ENCODE data around the gene KRT3.
A peak's percentile ranks its signal among the peaks of the same experiment; 100 is the strongest.

Gene KRT3

GRCh38 chr12:52760623-52761022 lies 35.3 kb downstream of the KRT3 start:
- DNase-seq (ENCODE audit: low spot score) = no peak

DNA sequence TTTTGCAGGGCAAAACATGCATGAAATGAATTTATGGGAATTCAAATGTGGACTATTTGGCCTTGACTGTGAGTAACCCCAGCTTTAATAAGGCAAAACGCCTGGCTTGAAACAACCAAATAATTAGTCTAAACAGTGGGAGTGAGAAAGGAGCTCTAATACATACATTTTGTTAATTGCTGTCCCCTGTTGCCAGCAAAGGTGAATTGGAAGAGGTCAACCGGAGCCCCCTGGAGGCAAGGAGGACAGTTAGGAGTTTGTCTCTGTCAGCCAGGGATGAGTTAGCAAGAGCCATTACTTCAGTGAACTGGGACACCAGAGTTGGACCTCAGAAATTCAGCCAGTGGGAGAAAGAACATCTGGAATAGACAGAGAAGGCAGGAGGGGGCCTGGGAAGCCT lies 36.2 kb downstream of the KRT3 start:
- DNase-seq (ENCODE audit: low spot score) = no peak

DNA sequence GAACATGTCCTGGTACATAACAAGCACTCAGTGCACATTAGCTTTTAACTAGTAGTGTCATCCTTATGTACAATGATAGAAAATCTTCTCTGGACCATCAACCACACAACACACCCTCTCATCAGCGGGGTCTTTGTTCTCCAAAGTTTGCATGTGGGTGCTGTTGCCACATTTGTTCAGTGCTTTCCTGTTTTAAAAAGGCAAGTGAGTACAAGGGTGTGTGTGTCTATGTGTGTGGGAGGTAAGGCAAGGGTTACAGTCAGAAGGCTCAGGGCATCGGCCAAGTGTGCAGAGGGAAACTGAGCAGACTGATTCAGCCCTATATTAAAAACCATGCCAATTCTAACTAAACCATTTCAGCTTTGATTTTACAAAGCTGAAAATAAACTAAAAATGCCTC lies 36.7 kb downstream of the KRT3 start:
- no peak for DNase-seq (ENCODE audit: low spot score)

DNA sequence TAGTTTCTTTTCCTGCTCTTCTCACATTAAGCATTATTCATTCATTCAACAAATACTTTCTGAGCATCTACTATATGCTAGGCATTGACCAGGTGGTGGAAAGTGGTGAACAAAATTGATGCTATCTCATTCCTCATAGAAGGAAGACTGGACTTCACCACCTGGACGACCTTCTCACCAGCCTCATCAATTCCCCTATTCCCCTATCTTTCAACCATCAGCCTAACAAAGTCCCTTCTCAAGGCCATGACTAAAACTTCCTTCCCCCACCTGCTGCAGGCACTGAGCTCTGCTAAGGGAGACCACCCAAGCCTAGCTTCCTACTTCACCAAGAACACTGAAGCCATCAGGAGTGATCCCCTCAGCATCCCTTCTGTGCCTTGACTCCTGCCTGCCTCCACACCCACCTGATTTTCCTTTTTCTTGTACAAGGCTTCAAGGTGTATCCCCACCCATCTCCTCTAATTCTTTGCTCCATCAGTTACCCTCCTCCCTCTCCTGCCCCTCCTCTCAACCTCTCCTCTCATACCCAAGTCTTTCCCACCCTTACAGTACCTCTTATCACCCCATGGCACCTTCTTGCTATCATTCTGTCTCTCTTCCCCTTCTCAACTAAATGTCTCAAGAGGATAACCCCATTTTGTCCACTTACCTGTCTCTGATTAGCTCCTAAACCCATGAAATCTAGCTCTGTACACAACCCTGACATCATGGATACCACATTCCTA lies 38.3 kb downstream of the KRT3 start:
- no peak for DNase-seq (ENCODE audit: low spot score)

- DNase-seq (ENCODE audit: low spot score) = no peak
These were observed 39.5 kb downstream of the KRT3 start for GRCh38 chr12:52756281-52756960.

GRCh38 chr12:52755533-52755932 lies 40.4 kb downstream of the KRT3 start:
- DNase-seq (ENCODE audit: low spot score) = no peak

DNA sequence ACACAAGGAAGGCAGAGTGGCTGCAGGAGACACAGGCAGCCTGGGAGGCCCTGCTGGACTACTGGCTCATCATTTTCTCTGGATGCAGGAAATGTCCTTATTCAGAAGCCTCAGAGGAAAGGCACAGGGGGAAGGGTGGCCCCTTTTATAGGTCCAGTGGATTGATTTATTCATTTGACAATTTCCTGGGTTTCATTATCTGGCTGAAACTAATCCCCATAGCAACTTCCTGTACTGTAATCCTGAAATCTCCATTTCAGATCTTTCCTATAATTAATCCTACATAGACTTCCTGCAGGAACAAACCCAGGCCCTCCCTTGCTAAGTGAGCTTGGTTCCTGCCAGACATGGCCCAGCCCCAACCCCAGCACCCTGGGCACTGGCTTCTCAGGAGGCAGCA lies 41.8 kb downstream of the KRT3 start:
- no peak for DNase-seq (ENCODE audit: low spot score)

GRCh38 chr12:52753283-52753682 lies 42.6 kb downstream of the KRT3 start:
- no peak for DNase-seq (ENCODE audit: low spot score)

DNA sequence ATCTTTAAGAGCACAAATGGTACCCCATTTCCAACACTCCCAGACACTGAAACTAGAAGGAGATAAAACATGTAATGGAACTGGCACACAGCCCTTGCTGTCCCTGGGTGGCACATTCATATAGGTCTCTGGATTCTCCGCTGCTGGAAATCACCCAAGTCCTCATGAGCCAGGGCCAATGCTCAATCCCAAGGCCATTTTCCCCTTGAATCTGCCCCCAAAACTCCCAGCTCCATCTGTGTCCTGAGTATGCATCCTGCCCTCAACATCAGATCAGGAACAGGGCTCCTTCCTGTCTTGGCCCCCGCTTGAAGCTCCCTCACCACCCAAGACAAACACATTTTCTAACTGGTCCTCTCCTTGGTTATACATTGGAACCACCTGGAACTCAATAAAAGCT lies 43.4 kb downstream of the KRT3 start:
- no peak for DNase-seq (ENCODE audit: low spot score)

DNA sequence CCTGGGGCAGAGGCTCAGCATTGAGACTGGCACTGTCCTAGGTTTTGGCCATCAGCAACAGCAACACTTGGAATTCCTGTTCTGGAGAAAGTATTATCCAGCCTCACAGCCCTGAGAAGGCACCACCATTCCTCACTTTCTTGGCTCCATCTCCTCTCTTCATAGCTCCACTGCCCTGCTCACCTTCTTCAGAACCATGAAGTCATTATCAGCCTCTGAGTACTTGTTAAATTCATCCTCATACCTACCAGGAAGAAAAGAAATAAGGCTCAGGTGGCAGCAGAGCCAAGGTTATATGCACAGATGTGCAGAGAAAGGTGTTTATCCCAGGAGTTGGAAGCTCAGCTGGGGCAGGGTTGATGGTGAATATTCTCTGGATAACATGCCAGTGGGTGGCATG lies 44.1 kb downstream of the KRT3 start:
- DNase-seq (ENCODE audit: low spot score) = no peak

- peak; percentile 46 for DNase-seq (ENCODE audit: low spot score)
These were observed 45.4 kb downstream of the KRT3 start for GRCh38 chr12:52750532-52750931.

- no peak for DNase-seq (ENCODE audit: low spot score)
These were observed 46.1 kb downstream of the KRT3 start for GRCh38 chr12:52749827-52750226.

DNA sequence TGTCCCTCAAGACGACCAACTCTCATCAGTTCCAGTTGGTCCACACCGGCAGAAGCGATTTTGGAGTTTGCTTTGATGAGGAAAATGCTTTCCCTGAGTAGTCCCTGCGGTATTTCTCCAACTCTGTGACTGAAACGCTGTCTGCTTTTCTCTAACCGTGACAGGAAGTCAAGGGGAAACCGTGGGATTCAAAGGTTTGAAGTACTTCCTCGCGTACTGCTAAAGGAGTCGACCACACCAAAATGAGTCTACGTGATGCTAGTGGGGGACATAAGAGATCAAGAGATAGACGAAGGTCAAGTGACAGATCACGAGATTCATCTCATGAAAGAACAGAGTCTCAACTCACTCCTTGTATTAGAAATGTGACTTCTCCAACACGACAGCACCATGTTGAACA lies 47.3 kb downstream of the KRT3 start:
- no peak for DNase-seq (ENCODE audit: low spot score)

GRCh38 chr12:52745554-52745953 lies 50.4 kb downstream of the KRT3 start:
- DNase-seq (ENCODE audit: low spot score) = no peak

DNA sequence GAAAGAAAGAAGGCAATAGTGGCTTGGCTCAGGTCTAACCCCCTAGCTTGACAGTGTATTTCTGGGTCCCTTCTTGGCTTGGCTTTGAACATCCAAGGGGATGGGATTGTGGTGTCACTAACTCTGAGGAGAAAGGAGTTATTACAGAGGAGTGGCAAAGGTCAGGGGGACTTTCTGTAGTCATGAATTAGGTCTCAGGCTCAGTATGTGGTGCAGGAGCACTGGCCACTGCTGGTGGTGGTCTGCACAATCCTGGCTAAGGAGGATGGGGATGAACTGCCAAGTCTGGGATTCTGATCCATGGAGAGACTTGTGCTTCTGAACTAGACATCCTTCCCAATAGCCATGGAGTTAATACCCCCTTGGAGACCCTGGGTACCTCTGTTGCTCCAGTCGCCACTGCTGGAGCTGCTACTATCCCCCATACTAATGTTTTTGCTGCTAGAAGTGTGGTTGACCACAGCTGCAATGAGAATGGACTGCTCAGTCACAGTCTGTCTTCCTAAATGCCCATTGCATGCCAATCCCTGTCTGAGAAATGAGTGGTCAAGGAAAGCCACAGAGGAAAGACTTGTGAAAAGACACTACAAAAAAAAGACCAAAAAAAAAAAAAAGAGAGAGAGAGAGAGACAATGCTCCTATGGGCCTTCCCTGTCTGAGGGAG lies 51.3 kb downstream of the KRT3 start:
- DNase-seq (ENCODE audit: low spot score) = no peak

GRCh38 chr12:52742822-52743457 lies 53.0 kb downstream of the KRT3 start:
- DNase-seq (ENCODE audit: low spot score) = no peak

- DNase-seq (ENCODE audit: low spot score) = no peak
These were observed 53.7 kb downstream of the KRT3 start for GRCh38 chr12:52742196-52742580.

DNA sequence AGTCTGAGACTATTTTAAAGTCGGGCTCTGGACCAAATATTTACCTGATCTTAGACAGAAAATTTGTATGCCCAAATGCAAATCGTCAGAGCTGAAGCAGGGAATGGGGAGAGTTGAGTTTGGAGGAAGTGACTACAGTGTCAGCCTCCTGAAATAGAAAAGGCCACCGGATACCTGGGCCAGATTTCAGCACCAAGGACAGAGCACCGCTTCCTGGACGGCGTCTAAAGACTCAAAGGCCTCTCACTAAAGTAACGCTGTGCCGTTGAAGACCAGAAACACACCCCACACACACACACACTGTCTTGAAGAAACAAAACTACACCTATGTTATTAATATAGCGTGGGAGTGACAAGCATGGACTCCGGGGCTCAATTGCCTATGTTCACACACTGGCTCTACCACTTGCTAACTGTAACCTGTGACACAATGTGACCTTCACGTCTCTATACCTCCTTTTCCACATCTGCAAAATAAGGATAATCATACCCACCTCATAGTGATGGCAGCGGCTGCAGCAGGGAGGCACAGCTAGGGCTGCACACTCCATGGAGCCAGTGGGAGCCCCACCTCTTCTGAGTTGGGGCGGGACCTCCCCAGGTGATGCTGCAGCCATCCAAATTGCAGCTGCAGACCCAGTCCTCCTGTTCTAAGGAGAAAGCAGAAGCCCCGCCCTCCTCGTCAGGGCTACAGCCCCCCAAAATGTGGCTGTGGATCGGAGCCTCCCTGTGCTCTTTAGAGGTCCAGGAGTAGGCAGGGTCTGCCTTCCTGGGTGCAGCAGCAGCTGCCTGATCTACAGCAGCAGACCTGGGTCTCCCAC lies 54.3 kb downstream of the KRT3 start:
- DNase-seq (ENCODE audit: low spot score) = peak; percentile 85

DNA sequence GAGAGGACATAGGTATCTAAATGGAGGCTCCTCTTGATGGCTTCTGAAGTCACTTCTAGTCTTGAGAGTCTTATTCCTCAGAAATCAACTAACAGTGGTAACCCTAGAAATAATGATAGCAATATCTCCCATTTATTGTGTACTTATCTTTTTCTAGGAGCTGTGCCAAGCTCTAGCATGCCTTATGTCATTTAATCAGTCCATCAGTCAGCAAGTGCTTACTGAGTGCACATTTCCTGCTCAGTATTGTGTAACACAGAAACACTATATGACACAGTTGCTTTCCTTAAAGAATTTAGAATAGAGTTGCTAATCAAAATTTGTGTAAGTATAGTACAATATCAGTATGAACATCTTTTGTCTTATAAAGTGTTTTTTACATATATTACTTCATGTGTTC lies 55.3 kb downstream of the KRT3 start:
- DNase-seq (ENCODE audit: low spot score) = no peak

DNA sequence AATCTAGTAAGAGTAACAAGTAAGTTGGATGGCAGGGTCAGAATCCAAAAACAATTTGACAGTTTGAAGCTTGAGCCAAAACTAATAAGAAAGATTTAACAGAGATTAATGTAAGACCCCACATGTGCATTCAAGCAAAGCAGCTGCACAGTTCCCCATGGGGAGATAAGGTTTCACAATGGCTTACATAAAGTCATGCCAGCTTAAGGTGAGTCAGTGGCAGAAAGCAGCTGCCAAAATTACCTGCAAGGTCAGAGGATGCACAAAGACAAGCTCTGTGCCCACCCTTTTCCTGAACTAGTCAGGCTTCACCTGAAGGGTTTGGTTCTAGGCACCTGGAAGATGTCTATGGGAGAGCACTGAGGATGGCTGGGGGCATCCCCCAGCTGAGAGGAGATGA lies 56.0 kb downstream of the KRT3 start:
- no peak for DNase-seq (ENCODE audit: low spot score)
